Ramos (cell line): ENCODE results near the gene ATP2A1.

ENCODE experiments used
- in situ Hi-C: fragments of 300-500 bp; cut with MboI; formaldehyde crosslinking; loops from one replicate; pipeline ENCODE4 v1.14.3; 2022; ENCODE audit warnings: low sequenced_read_pairs; ENCODE audit not compliant: unreplicated experiment

Gene ATP2A1

GRCh38 chr16:28846933-28847273 lies 31.4 kb upstream of the ATP2A1 start:
- in situ Hi-C loops = no loop called here

- in situ Hi-C loops = no loop called here
Observed at GRCh38 chr16:28858421-28858820, 19.9 kb upstream of the ATP2A1 start.

GRCh38 chr16:28859326-28859725 lies 19.0 kb upstream of the ATP2A1 start:
- in situ Hi-C loops = no loop called here

- in situ Hi-C loops = no loop called here
Observed at GRCh38 chr16:28863929-28864793, 14.1 kb upstream of the ATP2A1 start.

GRCh38 chr16:28865001-28865688 lies 13.1 kb upstream of the ATP2A1 start:
- in situ Hi-C loops = loop anchor here (5.0 kb wide), 1 partner anchor 82 kb away; no protein-coding TSS in a partner anchor

- in situ Hi-C loops = loop anchor here (5.0 kb wide), 1 partner anchor 81 kb away; no protein-coding TSS in a partner anchor
Observed at GRCh38 chr16:28865722-28866453, 12.4 kb upstream of the ATP2A1 start.

- in situ Hi-C loops = loop anchor here (5.0 kb wide), 1 partner anchor 81 kb away; no protein-coding TSS in a partner anchor
Observed at GRCh38 chr16:28866454-28866804, 11.9 kb upstream of the ATP2A1 start.

GRCh38 chr16:28867241-28867640 lies 11.0 kb upstream of the ATP2A1 start:
- in situ Hi-C loops = loop anchor here (5.0 kb wide), 1 partner anchor 80 kb away; no protein-coding TSS in a partner anchor

GRCh38 chr16:28867646-28868045 lies 10.6 kb upstream of the ATP2A1 start:
- in situ Hi-C loops = loop anchor here (5.0 kb wide), 1 partner anchor 80 kb away; no protein-coding TSS in a partner anchor

- in situ Hi-C loops = loop anchor here (5.0 kb wide), 1 partner anchor 78 kb away; no protein-coding TSS in a partner anchor
Observed at GRCh38 chr16:28869201-28869600, 9.1 kb upstream of the ATP2A1 start.

GRCh38 chr16:28872952-28873351 lies 5.3 kb upstream of the ATP2A1 start:
- in situ Hi-C loops = no loop called here

GRCh38 chr16:28873543-28874201 lies 4.6 kb upstream of the ATP2A1 start:
- in situ Hi-C loops = no loop called here

- in situ Hi-C loops = no loop called here
Observed at GRCh38 chr16:28874406-28874805, 3.9 kb upstream of the ATP2A1 start.

GRCh38 chr16:28875134-28876018 lies 2.9 kb upstream of the ATP2A1 start:
- in situ Hi-C loops = no loop called here

GRCh38 chr16:28876019-28876659 lies 2.1 kb upstream of the ATP2A1 start:
- in situ Hi-C loops = no loop called here

GRCh38 chr16:28876973-28877654 lies 1.2 kb upstream of the ATP2A1 start:
- in situ Hi-C loops = no loop called here

- in situ Hi-C loops = no loop called here
Observed at GRCh38 chr16:28877655-28878000, 660 bp upstream of the ATP2A1 start.

- in situ Hi-C loops = no loop called here
Observed at GRCh38 chr16:28879261-28879840, 1.1 kb downstream of the ATP2A1 start.
